Muscle of leg (tissue), 11 donors: ENCODE results near the gene TRAF3IP3. TPM values are rescaled to one million over a fixed set of nuclear protein-coding genes. Genes with fewer than 3 reads are reported as not detected.
A peak's percentile ranks its signal among the peaks of the same experiment; 100 is the strongest.

Experiments used
- DNase-seq: peaks from one replicate; pipeline ENCODE4 v3.0.0; 2013
- H3K27ac ChIP-seq: one replicate; pipeline ENCODE4 v1.5.1; 2013; ENCODE audit warnings: mild to moderate bottlenecking, low read length, control low read depth
- H3K27me3 ChIP-seq: one replicate; pipeline ENCODE4 v1.6.1; 2013; ENCODE audit warnings: low read length; ENCODE audit not compliant: control insufficient read depth, insufficient read depth
- H3K36me3 ChIP-seq: one replicate; pipeline ENCODE4 v1.6.1; 2013; ENCODE audit warnings: low read length; ENCODE audit not compliant: control insufficient read depth, insufficient read depth
- H3K4me1 ChIP-seq: one replicate; pipeline ENCODE4 v1.6.1; 2013; ENCODE audit warnings: low read length; ENCODE audit not compliant: control insufficient read depth, insufficient read depth
- H3K4me3 ChIP-seq: one replicate; pipeline ENCODE4 v1.5.1; 2013; ENCODE audit warnings: low read length, control low read depth
- H3K9me3 ChIP-seq: replicated peaks from 2 replicates; pipeline ENCODE4 v1.6.1; 2013; ENCODE audit warnings: low read depth, low read length; ENCODE audit not compliant: control insufficient read depth
- whole genome bisulfite sequencing: methylation state at CpG from one replicate; pipeline ENCODE4 v1.1.5; 2013; ENCODE audit warnings: missing lambda C conversion rate; ENCODE audit not compliant: insufficient coverage; 5-methylcytosine and 5-hydroxymethylcytosine counted together
- polyA plus RNA-seq, 8 donors: library from polyadenylated mRNA; unstranded; fragments of 120-200 nt; gene quantifications; one replicate each; pipeline versions ENCODE4 v1.2.1 to v1.2.3, GENCODE V29; 2013; ENCODE audit warnings: inconsistent platforms in 1 of 8, low replicate concordance in 1 of 8; ENCODE audit not compliant: insufficient read length in 8 of 8, insufficient read depth in 1 of 8
- total RNA-seq: library from RNA; stranded (reverse); fragments of 120-200 nt; gene quantifications from one replicate; pipeline ENCODE4 v1.2.4, GENCODE V29; 2013

TRAF3IP3 gene
- total and polyA plus RNA-seq, 9 donors: 0.82 to 3.2 (median 2.2) TPM

- Histone ChIP-seq H3K27me3 (no peaks in the 10 kb centered on the region), H3K4me1 (peaks cover 13% of the 10 kb centered on the region), H3K4me3 (no peak overlapping the region), H3K36me3 (no peaks in the 10 kb centered on the region), H3K27ac (no peak overlapping the region), H3K9me3 (no peaks in the 10 kb centered on the region)
- no peak for DNase-seq
- 61% methylated on average over 2 of the region's 2 CpGs for WGBS
Observed at GRCh38 chr1:209766051-209766450, 10.2 kb downstream of the TRAF3IP3 start.

DNA sequence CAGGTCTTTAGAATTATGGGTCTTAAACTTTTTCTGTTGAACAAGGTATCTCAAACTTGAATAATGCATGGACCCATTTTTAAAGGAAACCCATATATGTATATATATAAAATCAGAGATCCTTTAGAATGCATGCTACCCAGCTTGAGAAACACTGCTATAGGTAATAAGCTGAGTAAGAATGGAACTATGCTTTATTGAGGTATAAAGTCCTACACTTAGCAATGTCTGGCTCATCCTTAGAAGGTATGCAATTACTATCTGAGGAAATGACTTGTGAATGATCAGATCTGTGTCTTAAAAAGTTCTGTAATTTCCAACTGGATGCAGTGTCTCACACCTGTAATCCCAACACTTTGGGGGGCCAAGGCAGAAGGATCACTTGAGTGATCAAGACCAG is 11.2 kb downstream of the TRAF3IP3 start:
- Histone ChIP-seq H3K4me1 (peaks cover 13% of the 10 kb centered on the region), H3K27ac (no peak overlapping the region), H3K9me3 (no peaks in the 10 kb centered on the region), H3K4me3 (no peak overlapping the region), H3K36me3 (no peaks in the 10 kb centered on the region), H3K27me3 (no peaks in the 10 kb centered on the region)
- no peak for DNase-seq

DNA sequence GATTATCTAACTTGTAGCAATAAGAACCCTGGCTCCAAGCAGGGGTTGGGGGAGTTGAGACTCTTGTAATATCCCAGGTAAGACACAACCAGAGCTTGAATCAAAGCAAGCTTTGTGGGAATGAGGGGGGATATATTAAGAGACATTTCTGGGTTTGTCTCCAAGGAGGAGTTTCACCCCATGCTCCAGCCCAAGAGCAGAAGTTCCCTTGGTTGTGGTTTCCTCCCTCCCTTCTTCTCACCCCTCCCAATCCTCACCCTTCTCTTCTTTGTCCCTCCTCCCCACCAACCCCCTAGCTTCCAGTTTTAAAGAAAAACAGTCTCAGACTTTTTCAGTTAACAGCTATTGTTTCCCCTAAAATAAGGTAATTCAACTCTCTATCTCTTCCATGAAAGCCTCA is 11.9 kb downstream of the TRAF3IP3 start:
- no peak overlapping the region for H3K4me3 ChIP-seq

DNA sequence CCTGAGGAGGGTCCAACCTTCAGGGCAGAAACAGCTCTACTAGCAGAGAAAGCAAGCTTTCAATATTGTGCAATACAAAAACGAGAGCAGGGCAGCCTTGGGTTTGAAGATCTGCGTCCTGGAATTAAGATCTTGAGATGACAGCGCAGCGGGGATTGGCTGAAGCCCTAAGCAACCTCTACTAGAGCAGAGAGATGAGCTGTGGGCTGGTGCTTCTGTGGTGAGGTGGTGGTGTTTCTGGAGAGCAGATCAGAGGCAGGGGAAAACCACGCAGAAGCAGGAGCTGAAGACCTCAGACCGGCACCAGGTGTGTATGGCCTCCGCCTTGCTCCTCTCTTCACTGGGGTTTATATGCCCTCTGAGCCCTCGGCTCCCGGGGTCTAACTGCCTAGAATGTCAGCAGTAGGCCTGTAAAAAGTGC is 12.5 kb downstream of the TRAF3IP3 start:
- no peaks in the 10 kb centered on the region for H3K9me3 ChIP-seq
- H3K27ac ChIP-seq: no peak overlapping the region
- H3K36me3 ChIP-seq: no peaks in the 10 kb centered on the region
- 76% methylated on average over 8 of the region's 9 CpGs for WGBS
- H3K27me3 ChIP-seq: no peaks in the 10 kb centered on the region
- no peak overlapping the region for H3K4me3 ChIP-seq
- DNase-seq: no peak
- peaks cover 13% of the 10 kb centered on the region for H3K4me1 ChIP-seq

More for the DNA sequence above, 11.9 kb downstream of the TRAF3IP3 start:
- H3K4me1 ChIP-seq: peaks cover 13% of the 10 kb centered on the region
- no peaks in the 10 kb centered on the region for H3K27me3 ChIP-seq
- H3K27ac ChIP-seq: no peak overlapping the region
- no peaks in the 10 kb centered on the region for H3K9me3 ChIP-seq
- DNase-seq: peak; percentile 27
- H3K36me3 ChIP-seq: no peaks in the 10 kb centered on the region

DNA sequence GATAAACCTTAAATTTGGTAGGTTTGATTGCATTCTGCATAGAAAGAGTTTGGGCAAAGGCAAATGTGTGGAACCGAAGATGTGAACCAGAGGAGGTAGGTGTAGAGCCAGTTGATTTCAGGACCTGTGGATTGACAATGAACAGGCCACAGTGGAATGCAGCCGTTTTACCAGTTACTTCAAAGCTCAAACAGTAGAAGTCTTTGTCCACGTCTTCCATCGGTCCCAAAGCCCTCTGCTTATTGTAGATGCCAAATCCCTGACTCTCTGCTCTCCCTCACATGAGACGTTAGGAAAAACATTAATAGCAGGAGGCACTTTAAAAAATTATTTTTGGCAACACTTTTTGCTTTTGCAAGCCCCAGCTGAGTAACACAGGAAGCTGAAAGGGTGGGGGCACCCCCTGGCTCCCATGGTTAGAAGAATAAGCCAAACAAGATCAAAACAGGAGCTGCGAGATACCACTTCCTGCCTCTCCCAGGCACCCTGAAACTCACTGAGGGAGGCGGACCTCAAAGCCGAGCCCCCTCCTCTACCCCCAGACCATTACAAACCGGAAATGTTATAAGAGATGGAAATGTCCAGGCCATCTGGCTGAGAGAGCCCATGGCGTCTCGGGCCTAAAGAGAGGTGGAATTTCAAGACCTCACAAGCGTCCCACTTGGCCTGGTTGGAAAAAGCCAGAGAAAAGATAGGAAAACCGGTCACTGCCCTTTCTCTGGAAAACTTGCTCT is 13.5 kb downstream of the TRAF3IP3 start:
- H3K27me3 ChIP-seq: no peaks in the 10 kb centered on the region
- no peak overlapping the region for H3K4me3 ChIP-seq
- peaks cover 13% of the 10 kb centered on the region for H3K4me1 ChIP-seq
- no peaks in the 10 kb centered on the region for H3K9me3 ChIP-seq
- DNase-seq: peak; percentile 72
- WGBS: 6% methylated on average over 6 of the region's 13 CpGs
- peak overlapping the region; percentile 62 for H3K27ac ChIP-seq
- H3K36me3 ChIP-seq: no peaks in the 10 kb centered on the region

- H3K27me3 ChIP-seq: no peaks in the 10 kb centered on the region
- H3K9me3 ChIP-seq: no peaks in the 10 kb centered on the region
- no peaks in the 10 kb centered on the region for H3K36me3 ChIP-seq
- peak overlapping the region; percentile 62 for H3K27ac ChIP-seq
- 50% methylated on average over 2 of the region's 7 CpGs for WGBS
- DNase-seq: no peak
- H3K4me3 ChIP-seq: no peak overlapping the region
- H3K4me1 ChIP-seq: peaks cover 13% of the 10 kb centered on the region
Observed at GRCh38 chr1:209769971-209770370, 14.1 kb downstream of the TRAF3IP3 start.

GRCh38 chr1:209770636-209771415 is 15.0 kb downstream of the TRAF3IP3 start:
- no peak overlapping the region for H3K4me3 ChIP-seq
- no peak overlapping the region for H3K27ac ChIP-seq
- no peak for DNase-seq
- WGBS: 93% methylated on average over 13 of the region's 17 CpGs
- H3K9me3 ChIP-seq: no peaks in the 10 kb centered on the region
- peaks cover 13% of the 10 kb centered on the region for H3K4me1 ChIP-seq
- H3K36me3 ChIP-seq: no peaks in the 10 kb centered on the region
- no peaks in the 10 kb centered on the region for H3K27me3 ChIP-seq

DNA sequence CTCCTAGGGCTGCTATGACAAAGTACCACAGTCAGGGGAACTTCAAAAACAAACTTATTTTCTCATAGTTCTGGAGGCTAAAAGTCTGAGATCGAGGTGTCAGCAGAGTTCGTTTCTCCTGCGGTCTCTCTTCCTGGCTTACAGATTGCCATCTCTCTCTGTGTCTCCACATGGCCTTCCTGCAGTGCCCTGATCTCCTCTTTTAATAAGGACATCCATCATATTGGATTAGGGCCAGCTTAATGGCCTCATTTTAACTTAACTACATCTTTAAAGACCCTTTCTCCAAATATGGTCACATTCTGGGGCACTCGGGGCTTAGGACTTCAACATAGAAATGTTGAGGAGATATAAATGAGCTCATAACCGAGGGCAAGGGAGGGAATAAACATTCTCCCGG is 16.3 kb downstream of the TRAF3IP3 start:
- H3K27me3 ChIP-seq: no peaks in the 10 kb centered on the region
- H3K27ac ChIP-seq: no peak overlapping the region
- no peak overlapping the region for H3K4me3 ChIP-seq
- DNase-seq: no peak
- 38% methylated on average over 5 of the region's 6 CpGs for WGBS
- no peaks in the 10 kb centered on the region for H3K36me3 ChIP-seq
- peaks cover 13% of the 10 kb centered on the region for H3K4me1 ChIP-seq
- no peaks in the 10 kb centered on the region for H3K9me3 ChIP-seq

GRCh38 chr1:209774592-209774991 is 18.7 kb downstream of the TRAF3IP3 start:
- no peaks in the 10 kb centered on the region for H3K9me3 ChIP-seq
- H3K27me3 ChIP-seq: no peaks in the 10 kb centered on the region
- no peak for DNase-seq
- no peak overlapping the region for H3K4me3 ChIP-seq
- H3K4me1 ChIP-seq: peaks cover 6% of the 10 kb centered on the region
- H3K36me3 ChIP-seq: no peaks in the 10 kb centered on the region
- H3K27ac ChIP-seq: no peak overlapping the region
- 92% methylated on average over 1 of the region's 1 CpG for whole genome bisulfite sequencing

DNA sequence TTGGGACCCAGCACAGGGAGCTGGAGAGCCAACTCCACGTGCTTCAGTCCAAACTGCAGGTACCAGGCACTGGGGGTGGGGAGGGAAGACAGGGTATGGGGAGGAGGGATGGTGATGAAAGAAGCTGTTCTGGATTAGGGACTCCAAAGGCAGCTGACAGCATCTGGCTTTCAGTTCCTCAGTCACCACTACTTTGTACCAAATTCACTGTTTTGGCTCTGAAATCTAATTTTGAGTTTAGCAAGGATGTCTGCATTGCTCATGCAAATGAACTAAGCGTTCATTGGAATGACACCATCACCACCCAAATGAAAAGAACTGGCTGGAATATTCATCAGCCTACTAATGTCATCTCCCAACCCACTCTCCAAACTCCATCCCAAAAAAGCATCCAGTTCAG is 19.8 kb downstream of the TRAF3IP3 start:
- 20% methylated on average over 1 of the region's 2 CpGs for WGBS

More for the DNA sequence above, 19.8 kb downstream of the TRAF3IP3 start:
- Histone ChIP-seq H3K36me3 (no peaks in the 10 kb centered on the region), H3K4me1 (no peaks in the 10 kb centered on the region), H3K9me3 (no peaks in the 10 kb centered on the region), H3K27ac (no peak overlapping the region), H3K27me3 (no peaks in the 10 kb centered on the region), H3K4me3 (no peak overlapping the region)
- no peak for DNase-seq
